Osteoblast (primary cell): ENCODE measurements around the gene LRRN2. TPM values are rescaled to one million over a fixed set of nuclear protein-coding genes. Genes with fewer than 3 reads are reported as not detected.

Experiments
- DNase-seq: peaks from one replicate; pipeline ENCODE4 v3.0.0; 2011; ENCODE audit warnings: low spot score, mixed read lengths; ENCODE audit not compliant: insufficient read length; ENCODE audit errors: missing footprints
- H2AFZ ChIP-seq: 2 replicates; pipeline ENCODE4 v1.6.0; 2011; ENCODE audit warnings: mild to moderate bottlenecking, low read length
- H3K27ac ChIP-seq: 2 replicates; pipeline ENCODE4 v1.5.1; 2011; ENCODE audit warnings: mild to moderate bottlenecking, low read depth, low read length, moderate library complexity
- H3K27me3 ChIP-seq: 2 replicates; pipeline ENCODE4 v1.6.0; 2012; ENCODE audit warnings: mild to moderate bottlenecking, control low read depth, inconsistent platforms, low read length, moderate library complexity; ENCODE audit not compliant: insufficient read depth
- H3K36me3 ChIP-seq: 2 replicates; pipeline ENCODE4 v1.5.1; 2011; ENCODE audit warnings: mild to moderate bottlenecking, low read length, control low read depth, moderate library complexity; ENCODE audit not compliant: insufficient read depth
- H3K4me1 ChIP-seq: 2 replicates; pipeline ENCODE4 v1.5.1; 2011; ENCODE audit warnings: mild to moderate bottlenecking, low read length, control low read depth, moderate library complexity; ENCODE audit not compliant: insufficient read depth
- H3K4me2 ChIP-seq: 2 replicates; pipeline ENCODE4 v1.6.0; 2011; ENCODE audit warnings: mild to moderate bottlenecking, low read length; ENCODE audit not compliant: insufficient read depth
- H3K4me3 ChIP-seq: fragments of 200-600 bp; sonication (generic); 3 replicates; pipeline ENCODE4 v1.5.1; 2012; ENCODE audit warnings: mild to moderate bottlenecking, low read length, inconsistent platforms; ENCODE audit not compliant: insufficient read depth
- H3K79me2 ChIP-seq: 2 replicates; pipeline ENCODE4 v1.6.0; 2012; ENCODE audit warnings: mild to moderate bottlenecking, low read length, control low read depth, inconsistent platforms; ENCODE audit not compliant: insufficient read depth
- H3K9me3 ChIP-seq: 2 replicates; pipeline ENCODE4 v1.5.1; 2011; ENCODE audit warnings: low read depth, low read length, control low read depth
- H4K20me1 ChIP-seq: 2 replicates; pipeline ENCODE4 v1.6.0; 2012; ENCODE audit warnings: mild to moderate bottlenecking, low read length, control low read depth; ENCODE audit not compliant: insufficient read depth
- total RNA-seq: library from RNA; depleted of rRNA; stranded (reverse); fragments of >200 nt; gene quantifications from 2 replicates; pipeline ENCODE4 v1.2.3, GENCODE V29; 2012
- TF ChIP-seq, protein P1 (sequence below): IDR thresholded peaks from 2 replicates; pipeline ENCODE4 v1.5.1; 2011; ENCODE audit warnings: mild to moderate bottlenecking, low read depth, low read length, moderate library complexity; ENCODE audit errors: extremely low read depth

The LRRN2 gene
- total RNA-seq, 1 donor: under 0.01 TPM

DNA sequence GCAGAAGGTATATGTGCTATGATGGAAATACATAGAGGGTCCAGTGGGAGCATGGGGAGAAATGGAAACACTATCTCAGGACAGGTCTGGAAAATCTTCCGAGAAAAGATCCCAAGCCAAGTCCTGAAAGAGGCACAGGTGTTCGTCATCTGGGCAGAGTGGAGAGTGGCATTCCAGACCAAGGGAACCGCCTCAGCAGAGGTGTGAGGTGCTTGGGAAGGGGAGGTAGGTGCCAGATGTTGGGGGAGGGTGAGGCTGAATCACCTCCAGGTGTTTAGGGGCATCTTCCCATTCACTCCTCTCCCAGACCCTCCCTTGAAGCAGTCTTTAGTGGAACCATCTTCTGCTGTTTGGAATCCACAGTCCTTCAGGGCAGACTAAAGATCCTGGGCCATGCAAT lies 23.5 kb upstream of the LRRN2 start:
- no peak overlapping the region for H2AFZ ChIP-seq
- no peaks in the 10 kb centered on the region for H3K4me1 ChIP-seq
- no peak overlapping the region for H3K27ac ChIP-seq
- H3K79me2 ChIP-seq: no peaks in the 10 kb centered on the region
- TF ChIP-seq, protein P1, sequence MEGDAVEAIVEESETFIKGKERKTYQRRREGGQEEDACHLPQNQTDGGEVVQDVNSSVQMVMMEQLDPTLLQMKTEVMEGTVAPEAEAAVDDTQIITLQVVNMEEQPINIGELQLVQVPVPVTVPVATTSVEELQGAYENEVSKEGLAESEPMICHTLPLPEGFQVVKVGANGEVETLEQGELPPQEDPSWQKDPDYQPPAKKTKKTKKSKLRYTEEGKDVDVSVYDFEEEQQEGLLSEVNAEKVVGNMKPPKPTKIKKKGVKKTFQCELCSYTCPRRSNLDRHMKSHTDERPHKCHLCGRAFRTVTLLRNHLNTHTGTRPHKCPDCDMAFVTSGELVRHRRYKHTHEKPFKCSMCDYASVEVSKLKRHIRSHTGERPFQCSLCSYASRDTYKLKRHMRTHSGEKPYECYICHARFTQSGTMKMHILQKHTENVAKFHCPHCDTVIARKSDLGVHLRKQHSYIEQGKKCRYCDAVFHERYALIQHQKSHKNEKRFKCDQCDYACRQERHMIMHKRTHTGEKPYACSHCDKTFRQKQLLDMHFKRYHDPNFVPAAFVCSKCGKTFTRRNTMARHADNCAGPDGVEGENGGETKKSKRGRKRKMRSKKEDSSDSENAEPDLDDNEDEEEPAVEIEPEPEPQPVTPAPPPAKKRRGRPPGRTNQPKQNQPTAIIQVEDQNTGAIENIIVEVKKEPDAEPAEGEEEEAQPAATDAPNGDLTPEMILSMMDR: no peak
- H3K36me3 ChIP-seq: no peaks in the 10 kb centered on the region
- no peaks in the 10 kb centered on the region for H4K20me1 ChIP-seq
- no peak overlapping the region for H3K4me2 ChIP-seq
- peak; percentile 34 for DNase-seq
- H3K27me3 ChIP-seq: peaks cover 60% of the 10 kb centered on the region
- H3K9me3 ChIP-seq: no peaks in the 10 kb centered on the region
- H3K4me3 ChIP-seq: no peak overlapping the region

DNA sequence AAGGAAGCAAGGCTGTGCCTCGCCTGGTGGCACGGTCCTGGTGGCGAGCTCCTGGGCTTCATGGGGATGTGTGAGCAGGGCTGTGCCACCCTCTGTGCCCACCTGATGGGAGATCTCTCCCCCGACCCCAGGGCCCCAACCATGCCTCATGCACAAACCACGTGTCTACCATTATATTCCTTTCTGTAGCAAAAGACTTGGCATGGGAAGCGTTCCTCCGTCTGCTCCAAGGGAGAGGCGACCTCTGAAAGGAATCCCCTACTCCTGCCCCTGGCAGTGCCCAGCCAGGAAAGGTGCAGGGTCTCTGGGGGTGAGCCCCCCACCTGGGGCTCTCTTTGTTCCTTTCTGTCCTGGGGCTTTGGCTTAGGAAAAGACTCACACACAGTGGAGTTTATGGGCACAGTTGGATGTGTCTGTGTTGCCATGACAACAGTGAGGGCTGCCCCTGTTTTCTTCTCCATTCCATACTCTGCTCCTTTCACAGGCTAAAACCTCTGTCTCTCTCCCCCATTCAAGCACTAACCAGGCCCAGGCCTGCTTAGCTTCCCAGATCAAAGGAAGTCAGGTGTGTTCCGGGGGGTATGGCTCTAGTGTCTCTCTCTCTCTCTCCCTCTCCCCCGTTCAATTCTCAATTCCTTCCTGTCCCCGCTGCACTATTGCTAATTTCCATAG lies 21.4 kb upstream of the LRRN2 start:
- Histone ChIP-seq H3K9me3 (no peaks in the 10 kb centered on the region), H3K4me3 (no peak overlapping the region), H3K4me2 (no peak overlapping the region), H2AFZ (no peak overlapping the region), H3K36me3 (no peaks in the 10 kb centered on the region), H3K4me1 (no peaks in the 10 kb centered on the region), H3K27me3 (peaks cover 40% of the 10 kb centered on the region), H3K79me2 (no peaks in the 10 kb centered on the region), H4K20me1 (no peaks in the 10 kb centered on the region), H3K27ac (no peak overlapping the region)
- DNase-seq: peak; percentile 27
- TF ChIP-seq, protein P1: no peak

DNA sequence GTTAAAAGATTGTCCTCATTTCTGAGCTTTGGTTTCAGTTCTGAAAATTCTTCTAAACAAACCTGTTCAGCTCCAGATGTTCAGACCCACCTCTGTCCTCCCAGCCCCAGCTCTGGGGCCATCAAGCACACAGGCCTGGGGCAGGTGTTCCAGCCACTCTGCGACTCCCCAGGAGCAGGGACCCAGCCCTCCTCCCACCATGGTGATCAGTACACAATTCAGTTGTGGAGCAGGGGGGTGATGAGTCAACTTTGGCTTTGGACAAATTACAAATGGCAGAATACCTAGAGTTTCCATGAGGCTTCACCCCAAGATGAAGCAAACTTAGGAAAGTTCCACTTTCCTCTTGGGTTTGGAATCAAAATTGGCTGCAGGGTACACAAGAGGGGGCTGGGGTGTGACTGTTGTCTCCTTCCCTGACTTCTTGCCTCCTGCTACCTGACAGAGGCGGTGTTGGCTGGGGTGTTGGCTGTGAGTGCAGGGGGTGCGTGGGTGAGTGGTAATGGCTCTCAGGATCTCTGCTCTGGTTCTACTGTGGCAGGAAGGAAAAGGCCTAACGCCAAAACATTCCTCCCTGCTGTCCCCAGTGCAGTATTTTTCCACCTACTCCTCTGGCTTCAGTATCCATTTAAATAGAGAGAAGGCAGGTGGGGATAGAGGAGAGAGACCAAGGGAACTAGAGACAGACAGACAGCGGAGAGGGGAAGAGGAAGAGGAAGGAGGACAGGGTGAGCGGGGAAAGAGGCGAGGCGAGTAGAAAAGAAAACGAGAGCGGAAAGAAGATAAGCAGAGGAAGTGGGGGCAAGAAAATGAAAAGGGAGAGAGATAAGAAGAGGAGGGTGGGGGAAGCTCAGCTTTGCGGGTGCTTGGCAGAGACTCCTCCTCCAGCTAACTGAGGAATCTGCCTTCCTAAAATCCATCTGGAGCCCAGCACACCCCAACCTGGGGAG lies 20.6 kb upstream of the LRRN2 start:
- TF ChIP-seq, protein P1: no peak
- peak; percentile 19 for DNase-seq
- Histone ChIP-seq H3K79me2 (no peaks in the 10 kb centered on the region), H3K27me3 (peaks cover 36% of the 10 kb centered on the region), H2AFZ (no peak overlapping the region), H3K4me3 (no peak overlapping the region), H4K20me1 (no peaks in the 10 kb centered on the region), H3K4me2 (no peak overlapping the region), H3K9me3 (no peaks in the 10 kb centered on the region), H3K4me1 (no peaks in the 10 kb centered on the region), H3K27ac (no peak overlapping the region), H3K36me3 (no peaks in the 10 kb centered on the region)

DNA sequence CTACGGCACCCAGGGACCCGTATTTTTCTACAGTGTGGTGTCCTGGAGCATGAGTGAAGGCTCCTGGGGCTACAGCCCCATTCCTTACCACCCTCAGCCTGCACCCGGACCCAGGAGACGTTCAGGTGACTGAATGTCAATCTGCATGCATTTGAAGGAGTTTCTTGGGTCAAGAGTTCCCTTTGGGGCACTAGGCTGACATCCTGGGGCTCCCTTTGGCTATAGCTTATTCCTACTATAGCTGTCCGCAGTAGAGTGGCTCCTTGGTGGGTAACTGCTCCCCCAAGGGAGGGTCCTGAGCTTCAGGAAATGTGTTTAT lies 19.9 kb upstream of the LRRN2 start:
- Histone ChIP-seq H3K9me3 (no peaks in the 10 kb centered on the region), H3K4me3 (no peak overlapping the region), H3K36me3 (no peaks in the 10 kb centered on the region), H2AFZ (no peak overlapping the region), H3K4me2 (no peak overlapping the region), H3K4me1 (no peaks in the 10 kb centered on the region), H3K79me2 (no peaks in the 10 kb centered on the region), H3K27me3 (peaks cover 31% of the 10 kb centered on the region), H3K27ac (no peak overlapping the region), H4K20me1 (no peaks in the 10 kb centered on the region)
- TF ChIP-seq, protein P1: no peak
- DNase-seq: no peak
